Measurements from ENCODE around the gene RAD1. TPM values are rescaled to one million over a fixed set of nuclear protein-coding genes. Genes with fewer than 3 reads are reported as not detected.

Gene RAD1
- total and polyA plus RNA-seq, 4 donors, result 24.8 to 46.4 (median 26.3) TPM

DNA sequence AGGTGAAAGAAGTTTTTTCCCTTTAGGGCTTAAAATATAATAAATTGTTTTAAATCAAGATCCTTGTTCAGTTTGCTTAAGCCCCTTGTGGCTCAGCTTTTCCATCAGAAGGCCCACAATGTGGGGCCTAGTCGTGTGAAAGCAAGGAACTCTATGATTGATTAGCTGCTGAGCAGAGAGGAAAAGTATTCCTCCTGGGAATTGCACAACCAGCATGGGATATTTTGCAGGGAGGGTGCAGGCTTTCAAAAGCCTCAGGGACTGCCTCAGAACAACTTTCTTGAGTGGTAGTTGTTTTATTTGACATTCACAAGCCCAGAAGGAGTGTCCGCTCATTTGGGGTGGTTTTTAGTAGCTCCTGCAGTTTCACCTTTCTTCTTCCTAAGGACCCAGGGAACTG is 56.5 kb downstream of the RAD1 start:
- Histone ChIP-seq H3K9me3 (ENCODE audit: control insufficient read depth, insufficient read depth, low read length) (no peaks in the 10 kb centered on the region), H3K27me3 (ENCODE audit: control insufficient read depth, insufficient read depth, low read length) (no peaks in the 10 kb centered on the region), H3K36me3 (ENCODE audit: control insufficient read depth, insufficient read depth, low read length) (no peaks in the 10 kb centered on the region), H3K4me1 (ENCODE audit: control insufficient read depth, insufficient read depth, low read length) (no peaks in the 10 kb centered on the region), H3K27ac (ENCODE audit: low read depth, low read length) (no peak overlapping the region), H3K4me3 (ENCODE audit: low read depth, low read length) (no peak overlapping the region)
- no peak for DNase-seq (ENCODE audit: low read depth in 4 of 6, low spot score in 6 of 6)
- WGBS (ENCODE audit: insufficient coverage), result 50% methylated on average over 1 of the region's 2 CpGs

DNA sequence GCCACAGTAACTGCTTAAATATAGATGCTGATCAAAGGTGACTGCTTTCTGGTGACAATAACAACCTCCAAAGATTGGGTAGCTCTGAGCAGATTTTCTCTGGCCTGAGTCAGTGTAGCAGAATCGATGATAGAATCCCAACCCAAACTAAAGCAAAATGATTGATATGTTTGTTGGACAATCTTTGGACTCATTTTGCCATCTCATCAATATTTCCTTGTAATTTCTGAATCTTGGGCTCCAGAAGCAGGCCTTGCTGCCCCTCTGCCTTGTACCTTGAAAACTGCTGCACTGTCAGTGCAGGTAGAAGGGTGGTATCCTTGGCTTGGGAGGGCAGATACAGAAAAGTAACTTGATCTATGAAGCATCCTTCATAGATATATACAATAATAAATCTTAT is 57.4 kb downstream of the RAD1 start:
- H3K4me3 ChIP-seq (ENCODE audit: low read depth, low read length), result no peak overlapping the region
- no peaks in the 10 kb centered on the region for H3K9me3 ChIP-seq (ENCODE audit: control insufficient read depth, insufficient read depth, low read length)
- H3K36me3 ChIP-seq (ENCODE audit: control insufficient read depth, insufficient read depth, low read length), result no peaks in the 10 kb centered on the region
- DNase-seq (ENCODE audit: low read depth in 4 of 6, low spot score in 6 of 6), result no peak
- no CpG with 5 or more reads among the region's 1 CpG for WGBS (ENCODE audit: insufficient coverage)
- H3K4me1 ChIP-seq (ENCODE audit: control insufficient read depth, insufficient read depth, low read length), result no peaks in the 10 kb centered on the region
- no peak overlapping the region for H3K27ac ChIP-seq (ENCODE audit: low read depth, low read length)
- H3K27me3 ChIP-seq (ENCODE audit: control insufficient read depth, insufficient read depth, low read length), result no peaks in the 10 kb centered on the region

DNA sequence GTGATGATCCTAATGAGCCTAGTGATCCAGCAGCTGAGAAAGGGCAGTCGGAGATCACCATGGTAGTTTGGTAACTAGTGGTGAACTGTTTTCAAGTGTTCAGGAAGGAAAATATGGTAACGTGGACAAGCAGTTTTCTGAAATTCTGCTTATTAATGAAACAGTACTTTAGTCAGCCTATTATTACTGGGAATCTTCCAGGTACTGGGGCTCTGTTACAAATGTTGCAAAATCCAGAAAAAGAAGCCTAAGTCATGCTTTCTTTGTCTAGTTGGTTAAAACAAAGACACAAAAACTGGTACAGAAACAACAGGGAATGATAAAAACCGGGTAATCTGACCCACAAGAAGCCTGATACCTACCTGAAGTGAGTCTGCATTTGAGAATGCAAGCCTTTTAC is 58.1 kb downstream of the RAD1 start:
- DNase-seq (ENCODE audit: low read depth in 4 of 6, low spot score in 6 of 6), result no peak
- H3K4me1 ChIP-seq (ENCODE audit: control insufficient read depth, insufficient read depth, low read length), result no peaks in the 10 kb centered on the region
- H3K9me3 ChIP-seq (ENCODE audit: control insufficient read depth, insufficient read depth, low read length), result no peaks in the 10 kb centered on the region
- H3K4me3 ChIP-seq (ENCODE audit: low read depth, low read length), result no peak overlapping the region
- 83% methylated on average over 2 of the region's 3 CpGs for WGBS (ENCODE audit: insufficient coverage)
- no peak overlapping the region for H3K27ac ChIP-seq (ENCODE audit: low read depth, low read length)
- H3K36me3 ChIP-seq (ENCODE audit: control insufficient read depth, insufficient read depth, low read length), result no peaks in the 10 kb centered on the region
- no peaks in the 10 kb centered on the region for H3K27me3 ChIP-seq (ENCODE audit: control insufficient read depth, insufficient read depth, low read length)

Other genes starting within 250 kb of the RAD1 start
- 1 to 10 TPM; 4.1 to 6.1 TPM for gene TTC23L, start 76.3 kb downstream of the RAD1 start, total RNA-seq
- gene TTC23L, start 76.3 kb downstream of the RAD1 start, polyA plus RNA-seq (ENCODE audit: insufficient read length in 2 of 2), result 1 to 10 TPM; 4.6 to 5.2 TPM
- 10 to 100 TPM; 30.1 to 33.5 TPM for gene BRIX1, start 207 bp upstream of the RAD1 start, total RNA-seq
- 10 to 100 TPM; 32.9 to 35.7 TPM for gene BRIX1, start 207 bp upstream of the RAD1 start, polyA plus RNA-seq (ENCODE audit: insufficient read length in 2 of 2)
- gene DNAJC21, start 14.1 kb upstream of the RAD1 start, total RNA-seq, result 10 to 100 TPM; 28.4 to 32.0 TPM
- gene DNAJC21, start 14.1 kb upstream of the RAD1 start, polyA plus RNA-seq (ENCODE audit: insufficient read length in 2 of 2), result 10 to 100 TPM; 34.5 to 35.3 TPM
- gene AGXT2, start 132.4 kb upstream of the RAD1 start, total RNA-seq, result under 1 TPM in 1 of 2 donors, not detected in 1; 0.11 TPM
- under 1 TPM in 1 of 2 donors, not detected in 1; 0.21 TPM for gene AGXT2, start 132.4 kb upstream of the RAD1 start, polyA plus RNA-seq (ENCODE audit: insufficient read length in 2 of 2)